ENCODE data around the gene VWA5B1. TPM values are rescaled to one million over a fixed set of nuclear protein-coding genes. Genes with fewer than 3 reads are reported as not detected.

The VWA5B1 gene
- total RNA-seq, 1 experiment from 2014 or later: not detected

GRCh38 chr1:20371883-20372282 is 81.2 kb downstream of the VWA5B1 start:
- peak; percentile 31 for DNase-seq
- Mint-ChIP-seq H3K9me3 (ENCODE audit: low read depth, unreplicated experiment) (no peaks in the 10 kb centered on the region), H3K36me3 (ENCODE audit: insufficient read depth, unreplicated experiment) (no peaks in the 10 kb centered on the region), H3K4me1 (ENCODE audit: low read depth, unreplicated experiment) (peaks cover 19% of the 10 kb centered on the region), H3K4me3 (ENCODE audit: low read depth, unreplicated experiment) (no peak overlapping the region), H3K27ac (ENCODE audit: unreplicated experiment) (no peak overlapping the region), H3K27me3 (ENCODE audit: unreplicated experiment) (peaks cover 38% of the 10 kb centered on the region)
- intact Hi-C loops (cut with micrococcal nuclease; ENCODE audit: unreplicated experiment): no loop called here
- BruUV-seq (replicated peaks): no TSS peak
- TF ChIP-seq CTCF (IDR thresholded peaks at IDR 0.05; ENCODE audit: unreplicated experiment): no peak
- CTCF ChIA-PET: no interaction called here

GRCh38 chr1:20372676-20373075 is 82.0 kb downstream of the VWA5B1 start:
- Mint-ChIP-seq H3K27ac (ENCODE audit: unreplicated experiment) (no peak overlapping the region), H3K4me3 (ENCODE audit: low read depth, unreplicated experiment) (no peak overlapping the region), H3K4me1 (ENCODE audit: low read depth, unreplicated experiment) (peaks cover 11% of the 10 kb centered on the region), H3K9me3 (ENCODE audit: low read depth, unreplicated experiment) (no peaks in the 10 kb centered on the region), H3K27me3 (ENCODE audit: unreplicated experiment) (peaks cover 30% of the 10 kb centered on the region), H3K36me3 (ENCODE audit: insufficient read depth, unreplicated experiment) (no peaks in the 10 kb centered on the region)
- no peak for DNase-seq
- BruUV-seq (replicated peaks): no TSS peak
- intact Hi-C loops (cut with micrococcal nuclease; ENCODE audit: unreplicated experiment): no loop called here
- no peak for TF ChIP-seq CTCF (IDR thresholded peaks at IDR 0.05; ENCODE audit: unreplicated experiment)
- CTCF ChIA-PET: no interaction called here

- no peak for DNase-seq
- BruUV-seq (replicated peaks): no TSS peak
- no peak for TF ChIP-seq CTCF (IDR thresholded peaks at IDR 0.05; ENCODE audit: unreplicated experiment)
- no peak overlapping the region for H3K4me3 Mint-ChIP-seq (ENCODE audit: low read depth, unreplicated experiment)
- CTCF ChIA-PET: no interaction called here
- intact Hi-C loops (cut with micrococcal nuclease; ENCODE audit: unreplicated experiment): no loop called here
- H3K9me3 Mint-ChIP-seq (ENCODE audit: low read depth, unreplicated experiment): no peaks in the 10 kb centered on the region
- H3K27ac Mint-ChIP-seq (ENCODE audit: unreplicated experiment): no peak overlapping the region
- H3K36me3 Mint-ChIP-seq (ENCODE audit: insufficient read depth, unreplicated experiment): no peaks in the 10 kb centered on the region
- peaks cover 24% of the 10 kb centered on the region for H3K27me3 Mint-ChIP-seq (ENCODE audit: unreplicated experiment)
- H3K4me1 Mint-ChIP-seq (ENCODE audit: low read depth, unreplicated experiment): peaks cover 11% of the 10 kb centered on the region
Observed at GRCh38 chr1:20373286-20373685, 82.6 kb downstream of the VWA5B1 start.

- intact Hi-C loops (cut with micrococcal nuclease; ENCODE audit: unreplicated experiment): no loop called here
Observed at GRCh38 chr1:20373764-20374163, 83.1 kb downstream of the VWA5B1 start.

More at GRCh38 chr1:20373764-20374163, 83.1 kb downstream of the VWA5B1 start:
- Mint-ChIP-seq H3K9me3 (ENCODE audit: low read depth, unreplicated experiment) (no peaks in the 10 kb centered on the region), H3K4me1 (ENCODE audit: low read depth, unreplicated experiment) (peaks cover 11% of the 10 kb centered on the region), H3K27ac (ENCODE audit: unreplicated experiment) (no peak overlapping the region), H3K27me3 (ENCODE audit: unreplicated experiment) (peaks cover 19% of the 10 kb centered on the region), H3K4me3 (ENCODE audit: low read depth, unreplicated experiment) (no peak overlapping the region), H3K36me3 (ENCODE audit: insufficient read depth, unreplicated experiment) (no peaks in the 10 kb centered on the region)
- BruUV-seq (replicated peaks): no TSS peak
- no peak for DNase-seq
- CTCF ChIA-PET: no interaction called here
- no peak for TF ChIP-seq CTCF (IDR thresholded peaks at IDR 0.05; ENCODE audit: unreplicated experiment)
